GM21576 (cell line): ENCODE results near the gene TOMM40.
"Not testable (repeated sequence)": the region's sequence is repeated elsewhere in the genome, so short reads cannot be mapped to it uniquely, and the experiment has no call there.

Source experiments
- ATAC-seq: cut with Tn5 transposase; IDR thresholded peaks from one replicate; pipeline ENCODE4 v1.9.1; 2021; ENCODE audit warnings: mild to moderate bottlenecking, moderate library complexity; ENCODE audit not compliant: unreplicated experiment

Gene TOMM40

GRCh38 chr19:44891016-44891882 is at the start of gene TOMM40:
TSS of gene TOMM40 (plus strand) at chr19:44891254. CDS start at chr19:44891416, 162 bp downstream.
- no peak for ATAC-seq

DNA sequence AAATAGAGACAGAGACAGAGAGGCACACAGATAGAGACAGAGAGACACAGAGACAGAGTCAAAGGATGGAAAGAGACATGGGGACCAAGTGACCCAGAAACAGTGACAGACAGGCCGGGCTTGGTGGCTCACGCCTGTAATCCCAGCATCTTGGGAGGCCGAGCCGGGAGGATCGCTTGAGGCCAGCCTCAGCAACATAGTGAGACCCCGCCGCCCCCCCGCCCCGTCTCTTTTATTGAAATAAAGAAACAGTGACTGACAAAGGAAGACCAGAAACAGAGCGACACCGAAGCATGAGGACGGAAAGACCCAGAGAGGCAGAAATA is 45.8 kb upstream of the TOMM40 start:
- ATAC-seq, result no peak

- no peak for ATAC-seq
These were observed 45.2 kb upstream of the TOMM40 start, which contains the start of gene NECTIN2 for GRCh38 chr19:44845612-44846454. TSS of gene NECTIN2 (plus strand) at chr19:44846297. CDS start at chr19:44846526, 229 bp downstream.

DNA sequence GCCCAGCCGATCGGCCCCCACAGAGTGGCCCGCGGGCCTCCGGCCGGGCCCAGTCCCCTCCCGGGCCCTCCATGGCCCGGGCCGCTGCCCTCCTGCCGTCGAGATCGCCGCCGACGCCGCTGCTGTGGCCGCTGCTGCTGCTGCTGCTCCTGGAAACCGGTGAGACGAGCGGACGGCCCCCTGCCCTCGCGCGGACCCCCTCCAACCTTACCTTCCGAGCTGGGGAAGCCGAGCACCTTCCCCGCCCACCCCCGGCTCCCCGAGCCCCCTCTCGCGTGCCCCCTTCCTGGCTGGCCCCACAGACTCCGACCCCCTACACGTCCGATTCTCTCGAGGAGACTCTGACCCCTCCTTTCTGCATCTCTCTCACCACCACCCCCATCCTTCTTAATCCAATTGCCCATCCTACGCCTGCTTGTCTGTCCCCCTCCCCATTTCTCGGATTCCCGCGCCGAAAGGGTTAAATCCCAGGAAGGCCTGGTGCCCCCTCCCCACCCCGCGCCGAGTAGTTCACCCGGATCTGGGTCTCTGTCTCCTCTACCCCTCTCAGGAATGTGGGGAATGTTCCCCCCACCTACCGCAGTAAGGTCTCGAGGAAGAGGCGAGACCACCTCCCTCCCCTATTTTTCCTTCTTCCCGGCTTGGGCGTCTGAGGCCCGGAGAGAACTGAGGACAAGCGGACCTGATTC is 44.5 kb upstream of the TOMM40 start:
- no peak for ATAC-seq

DNA sequence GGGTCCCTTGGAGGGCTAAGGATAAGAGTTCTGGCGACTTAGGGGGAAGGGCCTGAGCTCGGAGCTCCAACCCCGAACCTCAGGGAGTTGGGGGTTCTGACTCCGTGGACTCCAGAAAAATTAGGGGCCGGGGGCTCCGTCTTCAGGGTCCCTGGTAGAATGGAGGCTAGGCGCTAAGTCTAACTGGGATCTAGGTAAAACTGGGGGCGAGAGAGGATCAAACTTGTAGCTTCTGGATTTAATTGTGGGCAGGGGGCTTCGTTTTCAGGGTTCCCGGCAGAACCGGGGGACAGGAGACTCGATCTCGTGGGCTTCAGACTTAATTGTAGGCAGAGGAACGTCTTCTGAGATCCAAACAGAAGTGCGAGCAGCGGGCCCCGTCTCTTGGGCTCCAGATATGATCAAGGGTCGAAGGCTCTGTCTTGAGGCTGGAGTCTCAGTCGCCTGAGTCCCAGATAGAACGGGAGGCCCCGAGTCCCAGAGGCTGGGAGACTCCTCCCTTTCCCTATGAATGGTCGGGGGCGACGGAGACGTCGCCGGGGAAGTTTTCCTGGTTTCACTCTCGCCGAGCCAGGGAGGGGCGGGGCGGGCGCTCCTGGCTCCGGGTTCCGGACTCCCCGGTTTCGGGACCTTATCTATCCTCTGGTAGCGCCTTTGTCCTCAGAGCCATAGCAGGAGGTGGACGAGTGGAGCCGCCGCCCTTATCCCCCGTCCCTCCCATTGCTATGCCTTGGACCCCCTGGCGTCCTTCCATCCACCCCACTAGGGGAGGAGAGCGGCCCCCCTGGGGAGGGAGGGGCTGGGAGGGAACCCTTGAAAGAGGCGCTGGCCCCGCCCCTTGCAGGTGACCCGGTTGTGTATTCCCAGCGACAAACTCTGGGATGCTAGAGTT is 43.7 kb upstream of the TOMM40 start:
- no peak for ATAC-seq

DNA sequence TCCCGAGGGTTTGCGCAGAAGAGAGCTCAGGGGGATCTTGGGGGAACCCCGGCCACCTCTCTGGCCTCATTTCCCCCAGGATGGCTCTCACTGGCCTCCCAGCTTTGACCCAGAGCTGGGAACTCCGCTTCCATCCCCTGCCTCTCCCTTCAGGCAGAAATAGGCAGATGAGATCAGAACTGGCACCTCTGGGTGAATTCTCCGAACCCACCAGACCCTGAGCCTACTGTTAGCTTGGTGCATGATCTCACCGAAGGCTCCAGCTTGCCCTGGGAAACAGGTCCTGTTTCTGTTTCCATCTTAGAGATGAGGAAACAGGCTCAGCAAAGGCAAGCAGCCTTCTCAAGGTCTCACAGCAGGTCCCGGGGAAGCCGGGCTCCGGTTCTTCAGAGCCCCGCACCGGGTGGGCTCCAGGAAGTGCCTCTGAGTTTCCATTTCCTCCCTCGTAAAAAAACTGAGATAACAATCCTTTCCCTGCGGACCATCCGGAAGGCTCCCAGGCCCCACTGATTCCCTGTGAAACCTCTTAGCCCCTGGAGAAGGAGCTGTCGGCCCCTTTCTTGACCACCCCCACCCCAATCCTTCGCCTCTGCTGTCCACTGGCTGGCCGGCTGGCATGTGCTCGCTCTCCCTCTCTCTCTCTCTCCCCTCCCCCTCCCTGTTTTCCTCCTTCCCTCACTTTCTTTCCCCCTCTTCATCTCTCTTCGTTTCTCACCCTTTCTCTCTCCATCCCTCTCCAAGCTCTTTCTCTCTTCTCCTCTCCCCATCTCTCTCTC is 42.8 kb upstream of the TOMM40 start:
- no peak for ATAC-seq

- no peak for ATAC-seq
These were observed 42.1 kb upstream of the TOMM40 start for GRCh38 chr19:44848812-44849447.

DNA sequence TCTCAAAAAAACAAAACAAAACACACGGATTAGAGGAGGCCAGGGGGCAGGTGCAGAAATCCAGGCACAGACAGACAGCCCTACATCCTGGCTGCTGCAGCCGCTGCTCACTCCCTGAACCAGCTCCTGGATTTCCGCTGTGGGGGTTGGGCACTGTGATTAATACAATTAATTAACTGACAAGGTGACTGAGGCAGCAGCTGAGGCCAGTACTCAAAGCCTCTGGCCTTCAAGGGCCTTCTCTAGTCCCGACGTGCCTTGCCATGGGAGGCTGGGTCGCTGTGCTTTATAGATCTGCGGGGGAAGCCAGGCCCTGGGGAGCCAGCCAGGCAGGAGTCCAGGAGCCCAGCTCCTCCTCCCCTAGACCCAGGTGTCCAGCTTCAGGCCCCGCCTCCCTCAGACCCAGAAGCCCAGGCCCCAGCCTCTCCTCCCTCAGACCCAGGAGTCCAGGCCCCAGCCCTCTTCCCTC is 40.4 kb upstream of the TOMM40 start:
- no peak for ATAC-seq

DNA sequence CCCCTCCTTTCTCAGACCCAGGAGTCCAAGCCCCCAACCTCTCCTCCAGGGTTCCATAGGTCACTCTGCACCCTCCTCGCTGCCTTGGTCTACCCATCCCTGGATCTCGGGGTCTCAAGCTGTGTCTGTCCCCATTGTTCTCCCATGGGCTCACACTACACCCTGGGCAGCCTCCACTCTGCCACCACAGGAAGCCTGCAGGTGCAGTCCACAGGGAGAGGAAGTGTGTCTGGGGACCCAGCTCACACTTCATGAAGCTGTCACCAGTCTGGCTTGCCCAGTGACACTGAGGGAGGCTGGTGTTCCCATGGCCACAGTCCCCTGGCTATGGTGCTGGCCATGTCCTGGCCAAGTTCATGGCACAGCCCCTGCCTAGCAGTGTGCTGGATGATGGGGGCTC is 39.6 kb upstream of the TOMM40 start:
- ATAC-seq, result no peak

DNA sequence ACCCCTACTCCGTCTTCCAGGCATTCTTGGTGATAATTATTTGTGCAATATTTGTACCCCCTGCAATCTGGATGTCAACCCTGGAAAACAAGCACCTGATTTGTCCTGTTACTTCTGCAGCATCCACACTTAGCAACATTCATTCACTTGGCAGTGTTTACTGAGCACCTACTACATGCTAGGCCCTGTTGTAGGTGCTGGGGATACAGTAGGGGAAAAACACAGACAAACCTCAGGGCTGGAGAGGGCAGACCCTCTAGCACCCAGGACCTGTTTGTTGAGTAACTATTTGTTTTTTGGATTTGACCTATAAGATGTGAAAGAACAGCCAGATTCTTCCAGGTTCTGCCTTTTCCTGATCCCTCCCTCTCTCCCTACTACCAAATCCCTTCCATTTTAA is 35.4 kb upstream of the TOMM40 start:
- ATAC-seq, result no peak

GRCh38 chr19:44856421-44857083 is 34.5 kb upstream of the TOMM40 start:
- ATAC-seq, result no peak

- no peak for ATAC-seq
These were observed 33.2 kb upstream of the TOMM40 start for GRCh38 chr19:44857837-44858236.

DNA sequence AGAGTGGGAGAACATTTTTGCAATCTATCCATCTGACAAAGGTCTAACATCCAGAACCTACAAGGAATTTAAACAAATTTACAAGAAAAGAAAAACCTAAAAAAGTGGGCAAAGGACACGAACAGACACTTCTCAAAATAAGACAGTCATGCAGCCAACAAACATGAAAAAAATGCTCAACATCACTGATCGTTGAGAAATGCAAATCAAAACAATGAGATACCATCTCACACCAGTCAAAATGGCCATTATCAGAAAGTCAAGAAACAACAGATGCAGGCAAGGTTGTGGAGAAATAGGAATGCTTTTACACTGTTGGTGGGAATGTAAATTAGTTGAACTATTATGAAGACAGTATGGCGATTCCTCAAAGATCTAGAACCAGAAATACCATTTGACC is 29.5 kb upstream of the TOMM40 start:
- not testable (repeated sequence) for ATAC-seq

GRCh38 chr19:44863990-44864389 is 27.1 kb upstream of the TOMM40 start:
- no peak for ATAC-seq

- ATAC-seq, result no peak
These were observed 25.8 kb upstream of the TOMM40 start for GRCh38 chr19:44865196-44865767.

DNA sequence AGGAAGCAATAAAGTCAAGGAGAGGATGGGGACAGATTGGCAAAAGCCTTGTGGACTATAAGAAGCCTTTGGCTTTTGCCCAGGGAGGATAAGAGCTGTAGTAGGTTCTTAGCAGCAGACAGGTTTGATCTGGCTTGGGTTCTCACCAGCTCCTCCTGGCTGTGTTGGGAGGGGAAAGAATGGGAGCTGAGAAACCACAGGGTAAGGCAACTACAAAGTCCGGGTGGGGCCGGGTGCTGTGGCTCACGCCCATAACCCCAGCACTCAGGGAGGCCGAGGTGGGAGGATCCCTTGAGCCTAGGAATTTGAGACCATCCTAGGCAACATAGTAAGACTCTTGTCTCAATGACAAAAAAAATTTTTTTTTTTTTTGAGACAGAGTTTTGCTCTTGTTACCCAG is 24.4 kb upstream of the TOMM40 start:
- no peak for ATAC-seq

DNA sequence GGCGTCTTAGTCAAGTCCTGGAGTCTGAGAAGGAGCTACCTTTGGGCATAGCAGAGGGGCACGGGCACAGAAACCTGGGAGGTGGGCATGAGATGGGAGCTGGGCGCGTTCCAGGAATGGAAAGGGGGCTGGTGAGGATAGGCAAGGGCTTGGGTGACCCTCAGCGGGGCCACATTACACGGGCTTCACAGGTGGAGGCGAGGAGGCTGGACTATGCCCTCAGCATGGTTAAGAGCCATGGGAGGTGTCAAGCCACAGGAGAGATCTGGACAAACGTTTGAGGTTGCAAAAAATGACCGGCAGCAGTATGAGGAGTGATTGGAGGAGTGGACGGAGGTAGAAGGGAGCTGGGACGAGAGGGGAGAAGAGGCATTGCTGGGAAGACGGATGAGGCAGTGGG is 23.5 kb upstream of the TOMM40 start:
- no peak for ATAC-seq
